KMS-11 (cell line): ENCODE data around the gene TLR6.

Experiments used
- H2AFZ ChIP-seq: fragments of 200-600 bp; sonication (generic); 2 replicates; pipeline ENCODE4 v1.6.1; 2016; ENCODE audit warnings: antibody characterized with exemption, mixed run types, low read depth
- H3K27ac ChIP-seq: fragments of 200-600 bp; sonication (generic); 2 replicates; pipeline ENCODE4 v1.6.1; 2016; ENCODE audit warnings: mild to moderate bottlenecking, mixed run types
- H3K27me3 ChIP-seq: fragments of 200-600 bp; sonication (generic); 2 replicates; pipeline ENCODE4 v1.6.1; 2017; ENCODE audit warnings: mild to moderate bottlenecking, low read depth, mixed run types, moderate library complexity; ENCODE audit not compliant: insufficient read depth
- H3K36me3 ChIP-seq: fragments of 200-600 bp; sonication (generic); 2 replicates; pipeline ENCODE4 v1.6.1; 2017; ENCODE audit warnings: mild to moderate bottlenecking, mixed run types; ENCODE audit not compliant: insufficient read depth
- H3K4me1 ChIP-seq: fragments of 200-600 bp; sonication (generic); 2 replicates; pipeline ENCODE4 v1.6.1; 2016; ENCODE audit warnings: mild to moderate bottlenecking, low read depth, mixed run types; ENCODE audit not compliant: poor library complexity, severe bottlenecking
- H3K4me2 ChIP-seq: fragments of 200-600 bp; sonication (generic); 2 replicates; pipeline ENCODE4 v1.7.0; 2016; ENCODE audit warnings: mild to moderate bottlenecking, mixed run types
- H3K4me3 ChIP-seq: fragments of 200-600 bp; sonication (generic); IDR thresholded peaks from 2 replicates; pipeline ENCODE4 v1.6.1; 2017; ENCODE audit warnings: low read depth, low read length, mixed read lengths; ENCODE audit not compliant: insufficient read depth
- H3K79me2 ChIP-seq: fragments of 200-600 bp; sonication (generic); 2 replicates; pipeline ENCODE4 v1.6.1; 2016; ENCODE audit warnings: low read depth, mixed run types; ENCODE audit not compliant: insufficient read depth
- H3K9ac ChIP-seq: fragments of 200-600 bp; sonication (generic); 2 replicates; pipeline ENCODE4 v1.6.1; 2016; ENCODE audit warnings: mild to moderate bottlenecking, mixed run types
- H4K20me1 ChIP-seq: fragments of 200-600 bp; sonication (generic); 2 replicates; pipeline ENCODE4 v1.6.1; 2016; ENCODE audit warnings: mild to moderate bottlenecking, mixed run types; ENCODE audit not compliant: insufficient read depth
- TF ChIP-seq, protein P1 (sequence below): fragments of 200-600 bp; sonication (generic); conservative IDR thresholded peaks from 2 replicates; pipeline ENCODE4 v1.6.1; 2017; ENCODE audit warnings: low read depth, mild to moderate bottlenecking, antibody characterized with exemption, low read length, moderate library complexity, mixed read lengths

Gene TLR6

GRCh38 chr4:38784141-38784540 lies 72.5 kb downstream of the TLR6 start:
- H3K79me2 ChIP-seq, result no peaks in the 10 kb centered on the region
- no peaks in the 10 kb centered on the region for H3K4me1 ChIP-seq
- no peak overlapping the region for H2AFZ ChIP-seq

DNA sequence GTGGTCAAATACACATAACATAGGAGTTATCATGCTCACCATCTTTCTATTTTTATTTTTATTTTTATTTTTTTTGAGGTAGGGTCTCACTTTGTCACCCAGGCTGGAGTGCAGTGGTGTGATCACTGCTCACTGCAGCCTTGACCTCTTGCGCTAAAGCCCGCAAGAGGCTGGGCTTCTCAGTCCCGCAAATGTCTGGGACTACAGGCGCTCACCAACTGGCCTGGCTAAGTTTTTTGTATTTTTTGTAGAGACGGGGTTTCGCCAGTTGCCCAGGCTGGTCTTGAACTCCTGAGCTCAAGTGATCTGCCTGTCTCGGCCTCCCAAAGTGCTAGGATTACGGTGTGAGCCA lies 73.5 kb downstream of the TLR6 start:
- Histone ChIP-seq H2AFZ (no peak overlapping the region), H3K9ac (no peak overlapping the region), H3K36me3 (no peaks in the 10 kb centered on the region), H3K4me3 (no peak overlapping the region), H3K79me2 (no peaks in the 10 kb centered on the region), H3K4me1 (no peaks in the 10 kb centered on the region), H3K4me2 (no peak overlapping the region), H4K20me1 (no peaks in the 10 kb centered on the region), H3K27me3 (no peaks in the 10 kb centered on the region), H3K27ac (no peak overlapping the region)
- TF ChIP-seq, protein P1, sequence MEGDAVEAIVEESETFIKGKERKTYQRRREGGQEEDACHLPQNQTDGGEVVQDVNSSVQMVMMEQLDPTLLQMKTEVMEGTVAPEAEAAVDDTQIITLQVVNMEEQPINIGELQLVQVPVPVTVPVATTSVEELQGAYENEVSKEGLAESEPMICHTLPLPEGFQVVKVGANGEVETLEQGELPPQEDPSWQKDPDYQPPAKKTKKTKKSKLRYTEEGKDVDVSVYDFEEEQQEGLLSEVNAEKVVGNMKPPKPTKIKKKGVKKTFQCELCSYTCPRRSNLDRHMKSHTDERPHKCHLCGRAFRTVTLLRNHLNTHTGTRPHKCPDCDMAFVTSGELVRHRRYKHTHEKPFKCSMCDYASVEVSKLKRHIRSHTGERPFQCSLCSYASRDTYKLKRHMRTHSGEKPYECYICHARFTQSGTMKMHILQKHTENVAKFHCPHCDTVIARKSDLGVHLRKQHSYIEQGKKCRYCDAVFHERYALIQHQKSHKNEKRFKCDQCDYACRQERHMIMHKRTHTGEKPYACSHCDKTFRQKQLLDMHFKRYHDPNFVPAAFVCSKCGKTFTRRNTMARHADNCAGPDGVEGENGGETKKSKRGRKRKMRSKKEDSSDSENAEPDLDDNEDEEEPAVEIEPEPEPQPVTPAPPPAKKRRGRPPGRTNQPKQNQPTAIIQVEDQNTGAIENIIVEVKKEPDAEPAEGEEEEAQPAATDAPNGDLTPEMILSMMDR, result 0 out of 2 replicates have a peak, but pooled peaks have one; percentile 2

More at GRCh38 chr4:38784141-38784540, 72.5 kb downstream of the TLR6 start:
- H3K4me2 ChIP-seq, result no peak overlapping the region
- H4K20me1 ChIP-seq, result no peaks in the 10 kb centered on the region
- TF ChIP-seq, protein P1, result no peak
- H3K9ac ChIP-seq, result no peak overlapping the region
- no peak overlapping the region for H3K27ac ChIP-seq
- no peaks in the 10 kb centered on the region for H3K36me3 ChIP-seq
- no peak overlapping the region for H3K4me3 ChIP-seq
- H3K27me3 ChIP-seq, result no peaks in the 10 kb centered on the region

GRCh38 chr4:38782452-38783108 lies 74.0 kb downstream of the TLR6 start, which contains the start of gene TLR10:
TSS of gene TLR10 (minus strand) at chr4:38782990. CDS start at chr4:38775590, 7,400 bp downstream.
- H3K4me1 ChIP-seq, result no peaks in the 10 kb centered on the region
- H3K36me3 ChIP-seq, result no peaks in the 10 kb centered on the region
- no peak within 1 kb of the TSS for H3K27ac ChIP-seq
- TF ChIP-seq, protein P1, result peak; percentile 16; the same call in 1 of the 2 replicates
- no peak within 1 kb of the TSS for H3K4me2 ChIP-seq
- H3K79me2 ChIP-seq, result no peaks in the 10 kb centered on the region
- no peaks in the 10 kb centered on the region for H4K20me1 ChIP-seq
- H3K9ac ChIP-seq, result no peak within 1 kb of the TSS
- H3K4me3 ChIP-seq, result no peak within 1 kb of the TSS
- no peaks in the 10 kb centered on the region for H3K27me3 ChIP-seq
- H2AFZ ChIP-seq, result no peak within 1 kb of the TSS

DNA sequence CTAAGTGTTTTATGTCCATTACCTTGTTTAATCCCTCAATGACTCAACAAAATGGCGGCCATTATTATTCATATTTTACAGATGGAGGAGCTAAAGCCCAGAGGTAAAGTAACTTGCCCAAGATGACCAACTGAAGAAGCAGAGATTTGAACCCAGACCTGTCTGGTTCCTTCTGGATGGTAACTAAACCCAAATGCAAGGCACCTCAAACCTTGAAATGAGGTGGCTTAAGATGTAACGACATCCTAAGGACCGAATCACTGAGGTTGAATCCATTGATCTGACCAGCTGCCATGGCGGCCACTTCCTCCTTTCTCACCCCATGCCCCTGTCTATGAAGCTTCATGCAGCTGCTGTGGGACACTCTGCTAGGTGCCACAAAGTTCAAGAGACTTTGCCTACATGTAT lies 74.8 kb downstream of the TLR6 start:
- Histone ChIP-seq H3K4me1 (no peaks in the 10 kb centered on the region), H4K20me1 (no peaks in the 10 kb centered on the region), H3K36me3 (no peaks in the 10 kb centered on the region), H3K27ac (no peak overlapping the region), H3K4me3 (no peak overlapping the region), H3K79me2 (no peaks in the 10 kb centered on the region), H3K4me2 (no peak overlapping the region), H3K9ac (no peak overlapping the region), H3K27me3 (no peaks in the 10 kb centered on the region), H2AFZ (no peak overlapping the region)
- TF ChIP-seq, protein P1, result no peak
